COLO668 (cell line): ENCODE results near the gene TIMM50.
"Not testable (repeated sequence)": the region's sequence is repeated elsewhere in the genome, so short reads cannot be mapped to it uniquely, and the experiment has no call there.

Experiments
- DNase-seq: peaks from one replicate; lab custom pipeline; 2025; ENCODE audit not compliant: unreplicated experiment; lab: John Stamatoyannopoulos, UW

Gene TIMM50

DNA sequence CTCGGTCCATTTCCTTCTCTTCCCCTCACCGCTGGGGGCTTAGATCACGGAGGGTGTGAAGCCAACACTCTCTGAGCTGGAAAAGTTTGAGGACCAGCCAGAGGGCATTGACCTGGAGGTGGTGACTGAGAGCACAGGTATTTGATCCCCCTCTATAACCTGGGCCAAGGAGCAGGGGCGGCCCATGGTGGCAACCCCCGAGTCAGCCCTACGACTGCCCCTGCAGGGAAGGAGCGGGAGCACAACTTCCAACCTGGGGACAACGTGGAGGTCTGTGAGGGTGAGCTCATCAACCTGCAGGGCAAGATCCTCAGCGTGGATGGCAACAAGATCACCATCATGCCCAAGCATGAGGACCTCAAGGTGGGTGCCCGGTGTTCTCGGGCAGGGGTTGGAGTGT, 11.6 kb upstream of the TIMM50 start:
- no peak for DNase-seq

DNA sequence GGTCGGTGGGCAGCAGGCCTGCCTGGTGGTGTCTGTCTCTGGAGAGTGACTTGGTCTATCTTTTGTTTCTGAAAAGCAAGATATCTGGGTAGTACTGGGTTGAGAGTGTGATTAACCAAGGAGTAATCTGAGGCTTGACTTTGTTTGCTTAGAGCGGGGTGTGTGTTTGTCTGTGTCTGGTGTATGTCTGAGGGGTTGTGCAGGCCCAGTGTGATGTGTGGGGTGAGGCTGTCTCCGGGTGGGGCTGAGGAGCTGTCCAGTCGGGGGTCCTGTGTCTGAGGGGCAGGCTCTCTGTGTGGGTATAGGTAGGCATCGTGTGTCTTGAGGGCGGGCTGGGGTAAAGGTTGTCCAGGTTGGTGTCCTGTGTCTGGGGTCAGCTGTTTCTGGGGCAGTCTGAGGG, 11.1 kb upstream of the TIMM50 start:
- DNase-seq = no peak

DNA sequence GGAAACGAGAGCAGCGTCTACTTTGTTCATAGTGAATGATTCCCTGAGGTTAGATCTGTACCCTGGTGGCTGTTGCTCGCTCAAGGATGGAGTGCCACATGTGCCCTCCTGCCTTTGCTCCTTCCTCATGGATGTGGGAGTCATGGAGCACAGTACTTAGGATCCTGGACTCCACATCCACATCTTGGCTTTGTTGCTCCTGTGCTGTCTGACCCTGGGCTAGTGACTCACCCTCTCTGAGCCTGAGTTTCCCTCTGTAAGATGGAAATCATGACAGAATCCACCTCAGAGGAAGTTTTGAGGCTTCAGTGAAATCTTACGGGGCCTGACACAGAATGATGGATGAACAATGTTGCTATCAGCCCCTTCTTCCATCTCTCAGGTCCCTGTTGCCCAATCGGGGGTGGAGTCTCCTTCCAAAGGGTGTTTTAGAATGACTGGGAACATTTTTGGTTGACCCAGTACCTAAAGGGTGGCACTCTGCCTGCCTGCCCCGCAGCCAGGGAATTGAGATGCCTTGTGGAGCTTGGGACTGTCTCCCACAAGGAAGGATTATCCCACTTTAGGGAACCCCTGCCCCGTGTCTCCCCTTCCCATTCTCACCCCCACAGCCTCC, 9.8 kb upstream of the TIMM50 start:
- DNase-seq = no peak

DNA sequence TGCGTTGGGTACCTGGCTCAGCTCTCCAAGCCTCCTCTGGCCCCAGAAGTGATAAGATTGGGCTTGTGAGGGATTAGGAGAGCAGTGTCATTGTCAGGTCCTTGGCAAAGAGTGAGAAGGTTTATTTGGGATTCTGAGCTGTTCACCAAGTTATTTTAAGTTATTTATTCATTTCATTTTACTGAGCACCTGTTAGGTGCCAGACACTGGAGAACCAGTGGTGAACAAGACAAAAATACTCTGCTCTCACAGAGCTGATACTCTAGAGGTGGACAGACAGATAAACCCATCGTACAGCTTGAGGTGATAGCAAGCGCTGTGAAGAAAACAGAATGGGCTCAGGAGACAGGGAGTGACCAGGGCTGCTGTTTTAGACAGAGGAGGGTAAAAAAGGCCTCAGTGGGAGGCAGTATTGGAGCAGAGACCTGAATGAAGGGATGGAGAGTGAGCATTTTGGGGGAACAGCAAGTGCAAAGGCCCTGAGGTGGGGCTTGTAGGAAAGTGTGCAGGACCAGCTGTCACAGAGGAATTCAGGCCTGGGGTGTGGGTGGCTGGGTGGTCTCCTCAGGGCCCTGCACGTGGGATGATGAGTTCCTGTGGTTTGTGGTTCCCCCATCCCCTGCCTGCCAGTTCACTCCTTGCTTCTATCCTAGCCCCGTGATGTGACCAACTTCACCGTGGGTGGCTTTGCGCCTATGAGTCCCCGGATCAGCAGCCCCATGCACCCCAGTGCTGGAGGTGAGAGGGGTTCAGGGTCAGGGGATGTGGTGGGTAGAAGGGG, 8.7 kb upstream of the TIMM50 start:
- no peak for DNase-seq

- DNase-seq = no peak
These were observed 7.7 kb upstream of the TIMM50 start for GRCh38 chr19:39472746-39473442.

- no peak for DNase-seq
These were observed 7.1 kb upstream of the TIMM50 start for GRCh38 chr19:39473443-39473960.

- peak; percentile 59 for DNase-seq
These were observed 6.5 kb upstream of the TIMM50 start for GRCh38 chr19:39474139-39474620.

GRCh38 chr19:39475748-39476147, 4.9 kb upstream of the TIMM50 start:
- no peak for DNase-seq

- not testable (repeated sequence) for DNase-seq
These were observed 1.3 kb upstream of the TIMM50 start for GRCh38 chr19:39479319-39479801.

DNA sequence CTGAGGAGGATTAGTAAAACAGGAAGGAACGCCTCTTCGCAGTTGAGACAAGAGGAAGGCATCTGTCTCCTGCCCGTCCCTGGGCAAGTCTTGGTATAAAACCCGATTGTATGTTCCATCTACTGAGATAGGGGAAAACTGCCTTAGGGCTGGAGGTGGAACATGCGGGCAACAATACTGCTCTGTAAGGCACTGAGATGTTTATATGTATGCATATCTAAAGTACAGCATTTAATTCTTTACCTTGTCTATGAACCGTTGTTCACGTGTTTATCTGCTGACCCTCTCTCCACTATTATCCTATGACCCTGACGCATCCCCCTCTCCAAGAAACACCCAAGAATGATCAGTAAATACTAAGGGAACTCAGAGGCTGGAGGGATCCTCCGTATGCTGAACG, 722 bp upstream of the TIMM50 start:
- DNase-seq = no peak

GRCh38 chr19:39481229-39481545, 549 bp downstream of the TIMM50 start:
- no peak for DNase-seq

DNA sequence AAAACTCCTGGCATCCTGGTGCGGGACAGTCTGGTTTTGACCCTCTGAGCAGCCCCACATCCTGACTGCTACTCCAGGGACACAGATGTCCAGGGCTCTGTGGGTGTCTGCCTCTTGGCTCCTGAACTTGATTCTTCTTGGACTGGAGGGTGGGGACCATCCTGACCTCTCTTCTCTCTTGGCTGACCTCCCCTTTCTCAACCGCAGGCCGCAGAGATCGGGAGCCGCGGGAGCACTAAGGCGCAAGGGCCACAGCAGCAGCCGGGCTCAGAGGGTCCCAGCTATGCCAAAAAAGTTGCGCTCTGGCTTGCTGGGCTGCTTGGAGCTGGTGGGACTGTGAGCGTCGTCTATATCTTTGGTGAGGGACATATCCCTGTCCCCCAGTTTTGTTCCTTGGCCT, 1.0 kb downstream of the TIMM50 start:
- no peak for DNase-seq

DNA sequence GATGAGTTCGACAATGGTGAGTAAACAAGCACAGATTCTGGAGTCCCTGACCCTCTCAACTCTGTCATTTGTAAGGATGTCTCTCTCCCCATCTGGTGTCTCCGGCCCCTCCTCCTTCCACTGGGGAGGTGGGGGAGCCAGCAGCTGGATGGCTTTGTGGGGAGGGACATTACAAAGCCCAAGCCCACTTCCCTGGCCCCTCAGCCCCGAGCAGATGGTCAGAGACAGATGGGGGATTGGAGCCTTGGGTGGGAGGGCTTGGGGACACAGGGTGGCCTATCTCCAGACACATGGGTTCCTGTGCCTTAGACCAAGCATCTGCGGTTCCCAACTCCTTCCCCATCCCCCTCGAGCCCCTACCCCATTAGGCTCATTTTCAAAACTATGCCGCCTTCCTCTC, 2.5 kb downstream of the TIMM50 start:
- DNase-seq = no peak

GRCh38 chr19:39489756-39490155, 9.1 kb downstream of the TIMM50 start:
- DNase-seq = no peak

DNA sequence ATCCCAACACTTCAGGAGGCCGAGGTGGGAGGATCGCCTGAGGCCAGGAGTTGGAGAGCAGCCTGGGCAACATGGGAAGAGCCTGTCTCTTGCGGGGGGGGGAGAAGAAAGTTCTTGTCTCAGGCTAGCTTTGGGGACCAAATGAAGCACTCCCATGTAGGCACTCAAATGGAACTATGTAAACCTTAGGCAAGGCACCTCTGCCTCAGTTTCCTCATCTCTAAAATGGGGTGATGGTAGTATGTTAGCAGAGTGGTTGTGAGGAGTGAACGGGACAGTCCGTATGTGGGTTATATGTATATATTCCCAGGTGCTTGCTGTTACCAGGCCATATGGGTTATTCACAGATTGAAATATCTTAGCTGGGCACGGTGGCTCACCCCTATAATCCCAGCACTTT, 11.6 kb downstream of the TIMM50 start:
- no peak for DNase-seq

DNA sequence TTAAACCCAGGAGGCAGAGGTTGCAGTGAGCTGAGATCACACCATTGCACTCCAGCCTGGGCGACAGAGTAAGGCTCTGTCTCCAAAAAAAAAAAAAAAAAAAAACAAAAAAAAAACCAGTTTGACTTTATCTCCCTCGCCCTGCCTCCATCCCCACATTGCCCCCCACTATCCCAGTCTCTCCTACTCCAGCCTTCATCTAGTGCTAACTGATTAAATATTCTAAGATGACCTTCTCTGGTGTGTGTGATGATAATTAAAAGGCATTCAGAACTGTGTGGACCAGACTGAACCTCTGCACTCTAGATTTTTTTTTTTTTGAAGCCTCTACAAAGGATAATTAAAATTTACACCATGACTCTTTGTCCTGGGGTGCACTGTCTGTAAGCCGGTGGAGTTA, 12.2 kb downstream of the TIMM50 start:
- DNase-seq = no peak

- no peak for DNase-seq
These were observed 14.0 kb downstream of the TIMM50 start for GRCh38 chr19:39494661-39495060.

- no peak for DNase-seq
These were observed 15.4 kb downstream of the TIMM50 start for GRCh38 chr19:39496063-39496462.

- DNase-seq = no peak
These were observed 17.0 kb downstream of the TIMM50 start for GRCh38 chr19:39497701-39497995.

- DNase-seq = peak; percentile 94
These were observed 17.6 kb downstream of the TIMM50 start for GRCh38 chr19:39497996-39498797.
